ENCODE measurements around the gene SLC66A2. TPM values are rescaled to one million over a fixed set of nuclear protein-coding genes. Genes with fewer than 3 reads are reported as not detected.
"Not testable (repeated sequence)": the region's sequence is repeated elsewhere in the genome, so short reads cannot be mapped to it uniquely, and the experiment has no call there.

Gene SLC66A2
- total RNA-seq, 2 experiments from 2014 or later = 26.0 to 26.8 TPM

GRCh38 chr18:79879566-79879965 lies 71.9 kb downstream of the SLC66A2 start:
- H3K9me3 Mint-ChIP-seq = no peaks in the 10 kb centered on the region
- H3K4me1 Mint-ChIP-seq (ENCODE audit: low read depth) = no peaks in the 10 kb centered on the region
- no peaks in the 10 kb centered on the region for H3K36me3 Mint-ChIP-seq (ENCODE audit: low read depth)

DNA sequence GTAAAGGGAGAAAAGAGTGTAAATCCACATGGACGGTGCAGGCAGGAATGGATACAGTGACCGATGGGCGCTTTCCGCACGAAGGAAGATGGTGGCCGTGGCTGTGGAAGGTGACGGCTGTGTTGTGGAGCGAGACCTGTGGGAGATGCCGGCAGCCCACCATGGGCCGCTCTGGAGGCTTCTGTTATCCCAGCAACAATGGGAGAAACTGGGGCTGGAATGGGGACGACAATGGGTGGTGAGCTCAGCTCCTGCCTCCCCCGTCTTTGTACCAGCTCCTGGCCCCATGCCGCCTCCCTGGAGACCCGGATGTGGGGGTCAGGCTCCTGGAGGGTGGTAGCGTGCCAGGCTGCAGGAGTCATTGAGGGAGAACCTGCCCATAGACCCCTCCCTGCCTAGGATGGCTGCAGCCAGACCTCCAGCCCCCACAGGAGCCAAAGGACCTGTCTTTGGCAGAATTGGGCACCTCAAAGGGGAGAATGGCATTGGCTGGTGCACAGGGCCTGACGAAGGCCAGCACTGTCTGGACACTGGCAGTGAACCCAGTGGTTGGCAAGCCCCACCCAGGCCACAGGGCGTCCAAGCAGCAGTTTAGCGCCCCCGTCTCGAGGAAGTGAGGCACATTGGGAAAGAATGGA lies 72.6 kb downstream of the SLC66A2 start:
- Mint-ChIP-seq H3K27me3 (ENCODE audit: low read depth) (no peaks in the 10 kb centered on the region), H3K36me3 (ENCODE audit: low read depth) (no peaks in the 10 kb centered on the region), H3K27ac (no peak overlapping the region), H3K4me1 (ENCODE audit: low read depth) (no peaks in the 10 kb centered on the region), H3K9me3 (no peaks in the 10 kb centered on the region), H3K4me3 (no peak overlapping the region)
- CTCF ChIA-PET = no interaction called here
- intact Hi-C loops (cut with micrococcal nuclease) = no loop called here
- DNase-seq = no peak

More at GRCh38 chr18:79879566-79879965, 71.9 kb downstream of the SLC66A2 start:
- no peak for DNase-seq
- CTCF ChIA-PET = no interaction called here
- H3K4me3 Mint-ChIP-seq = no peak overlapping the region
- no peak overlapping the region for H3K27ac Mint-ChIP-seq
- intact Hi-C loops (cut with micrococcal nuclease) = no loop called here
- H3K27me3 Mint-ChIP-seq (ENCODE audit: low read depth) = no peaks in the 10 kb centered on the region

DNA sequence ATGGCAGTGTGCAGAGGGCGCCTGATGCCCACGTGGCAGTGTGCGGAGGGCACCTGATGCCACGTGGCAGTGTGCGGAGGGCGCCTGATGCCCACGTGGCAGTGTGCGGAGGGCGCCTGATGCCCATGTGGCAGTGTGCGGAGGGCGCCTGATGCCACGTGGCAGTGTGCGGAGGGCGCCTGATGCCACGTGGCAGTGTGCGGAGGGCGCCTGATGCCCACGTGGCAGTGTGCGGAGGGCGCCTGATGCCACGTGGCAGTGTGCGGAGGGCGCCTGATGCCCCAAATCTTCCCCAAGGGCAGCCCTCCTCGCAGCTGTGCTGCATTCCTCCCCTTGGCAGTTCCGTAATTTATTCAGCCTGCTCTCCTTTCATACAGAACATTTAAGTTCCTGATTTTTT lies 73.2 kb downstream of the SLC66A2 start:
- H3K27me3 Mint-ChIP-seq (ENCODE audit: low read depth); intact Hi-C loops (cut with micrococcal nuclease); CTCF ChIA-PET; H3K4me3 Mint-ChIP-seq; H3K36me3 Mint-ChIP-seq (ENCODE audit: low read depth); H3K27ac Mint-ChIP-seq; DNase-seq; H3K4me1 Mint-ChIP-seq (ENCODE audit: low read depth); H3K9me3 Mint-ChIP-seq: not testable (repeated sequence)

- Mint-ChIP-seq H3K27me3 (ENCODE audit: low read depth) (no peaks in the 10 kb centered on the region), H3K9me3 (no peaks in the 10 kb centered on the region), H3K4me1 (ENCODE audit: low read depth) (no peaks in the 10 kb centered on the region), H3K27ac (no peak overlapping the region), H3K4me3 (no peak overlapping the region), H3K36me3 (ENCODE audit: low read depth) (no peaks in the 10 kb centered on the region)
- CTCF ChIA-PET = no interaction called here
- DNase-seq = no peak
- intact Hi-C loops (cut with micrococcal nuclease) = no loop called here
Observed at GRCh38 chr18:79877163-79878091, 74.0 kb downstream of the SLC66A2 start.

DNA sequence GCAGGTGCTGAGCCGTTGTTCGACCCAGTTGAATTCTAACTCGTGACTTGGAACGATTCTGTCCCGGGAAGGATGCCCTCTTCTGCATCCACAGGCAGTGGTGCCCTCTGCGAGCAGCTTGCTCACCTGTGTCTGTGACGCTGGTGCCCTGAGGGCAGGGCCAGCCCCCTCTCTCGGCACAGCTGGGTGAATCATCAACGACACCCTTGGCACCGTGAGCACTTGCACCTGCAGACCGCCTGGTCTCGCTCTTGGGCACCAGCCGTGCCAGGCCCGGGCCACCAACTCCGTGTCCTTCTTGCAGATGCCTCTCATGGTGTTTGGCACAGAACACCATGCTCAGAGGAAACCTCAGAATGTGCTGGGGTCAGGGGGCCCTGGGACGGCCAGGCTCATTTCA lies 75.0 kb downstream of the SLC66A2 start:
- CTCF ChIA-PET = no interaction called here

GRCh38 chr18:79875931-79876461 lies 75.5 kb downstream of the SLC66A2 start:
- intact Hi-C loops (cut with micrococcal nuclease) = no loop called here
- no peaks in the 10 kb centered on the region for H3K27me3 Mint-ChIP-seq (ENCODE audit: low read depth)
- H3K27ac Mint-ChIP-seq = no peak overlapping the region
- no peak overlapping the region for H3K4me3 Mint-ChIP-seq
- CTCF ChIA-PET = no interaction called here
- DNase-seq = no peak
- no peaks in the 10 kb centered on the region for H3K4me1 Mint-ChIP-seq (ENCODE audit: low read depth)
- H3K36me3 Mint-ChIP-seq (ENCODE audit: low read depth) = no peaks in the 10 kb centered on the region
- H3K9me3 Mint-ChIP-seq = no peaks in the 10 kb centered on the region

More for the DNA sequence above, 75.0 kb downstream of the SLC66A2 start:
- H3K9me3 Mint-ChIP-seq = no peaks in the 10 kb centered on the region
- intact Hi-C loops (cut with micrococcal nuclease) = no loop called here
- no peaks in the 10 kb centered on the region for H3K36me3 Mint-ChIP-seq (ENCODE audit: low read depth)
- H3K27me3 Mint-ChIP-seq (ENCODE audit: low read depth) = no peaks in the 10 kb centered on the region
- H3K4me1 Mint-ChIP-seq (ENCODE audit: low read depth) = no peaks in the 10 kb centered on the region
- H3K4me3 Mint-ChIP-seq = no peak overlapping the region
- no peak overlapping the region for H3K27ac Mint-ChIP-seq
- DNase-seq = no peak

- no peak for DNase-seq
- no peaks in the 10 kb centered on the region for H3K4me1 Mint-ChIP-seq (ENCODE audit: low read depth)
- no peaks in the 10 kb centered on the region for H3K9me3 Mint-ChIP-seq
- no peaks in the 10 kb centered on the region for H3K36me3 Mint-ChIP-seq (ENCODE audit: low read depth)
- intact Hi-C loops (cut with micrococcal nuclease) = no loop called here
- no peak overlapping the region for H3K4me3 Mint-ChIP-seq
- no peaks in the 10 kb centered on the region for H3K27me3 Mint-ChIP-seq (ENCODE audit: low read depth)
- CTCF ChIA-PET = no interaction called here
- no peak overlapping the region for H3K27ac Mint-ChIP-seq
Observed at GRCh38 chr18:79875531-79875919, 75.9 kb downstream of the SLC66A2 start.

DNA sequence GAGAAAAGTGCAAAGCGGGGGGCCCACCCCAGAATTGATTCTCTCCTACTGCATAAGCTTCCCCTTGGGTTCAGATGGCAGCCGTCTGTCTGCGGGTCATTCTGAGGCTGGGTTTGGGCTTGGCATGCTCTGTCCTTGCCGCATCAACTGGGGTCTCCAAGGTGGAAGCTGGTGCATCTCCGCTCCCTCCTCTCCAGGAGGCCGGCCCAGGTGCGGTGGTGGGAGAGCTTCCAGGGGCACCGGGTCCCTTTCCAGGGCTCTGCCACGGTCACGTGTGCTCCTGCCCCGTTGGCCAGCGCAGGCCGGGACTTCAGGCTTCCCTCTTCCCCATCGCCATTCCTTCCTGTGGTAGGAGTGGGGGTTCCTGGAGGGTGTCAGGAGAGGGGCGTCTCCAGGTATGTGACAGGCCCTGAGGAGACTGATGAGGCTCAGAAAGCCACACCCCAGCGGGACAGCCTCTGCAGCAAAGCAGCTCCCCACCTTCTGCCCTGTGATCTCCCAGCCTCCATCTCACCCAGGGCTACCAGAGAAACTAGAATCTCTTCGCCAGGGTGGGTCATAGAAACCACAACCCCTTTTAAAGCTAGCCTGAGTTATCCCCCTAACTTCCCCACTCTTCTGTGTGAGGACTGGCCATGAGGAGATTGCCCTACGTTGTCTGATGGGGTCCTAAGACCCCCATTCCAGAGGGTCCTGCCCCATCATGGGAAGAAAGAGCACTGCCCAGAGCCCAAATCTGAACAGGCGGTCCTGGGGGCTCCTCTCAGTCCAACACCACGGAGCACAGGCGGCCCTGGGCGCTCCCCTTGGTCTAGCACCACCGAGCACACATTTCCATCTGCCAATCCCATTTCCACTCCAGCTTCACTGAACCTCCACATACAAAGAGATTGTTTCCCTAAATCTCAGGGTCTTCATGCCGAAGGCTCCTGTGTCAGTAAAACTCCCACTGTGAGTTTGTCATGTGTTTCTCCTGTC lies 76.6 kb downstream of the SLC66A2 start:
- Mint-ChIP-seq H3K9me3 (no peaks in the 10 kb centered on the region), H3K4me1 (ENCODE audit: low read depth) (no peaks in the 10 kb centered on the region), H3K4me3 (no peak overlapping the region), H3K27ac (no peak overlapping the region), H3K36me3 (ENCODE audit: low read depth) (no peaks in the 10 kb centered on the region), H3K27me3 (ENCODE audit: low read depth) (no peaks in the 10 kb centered on the region)
- CTCF ChIA-PET = no interaction called here
- intact Hi-C loops (cut with micrococcal nuclease) = no loop called here
- no peak for DNase-seq

DNA sequence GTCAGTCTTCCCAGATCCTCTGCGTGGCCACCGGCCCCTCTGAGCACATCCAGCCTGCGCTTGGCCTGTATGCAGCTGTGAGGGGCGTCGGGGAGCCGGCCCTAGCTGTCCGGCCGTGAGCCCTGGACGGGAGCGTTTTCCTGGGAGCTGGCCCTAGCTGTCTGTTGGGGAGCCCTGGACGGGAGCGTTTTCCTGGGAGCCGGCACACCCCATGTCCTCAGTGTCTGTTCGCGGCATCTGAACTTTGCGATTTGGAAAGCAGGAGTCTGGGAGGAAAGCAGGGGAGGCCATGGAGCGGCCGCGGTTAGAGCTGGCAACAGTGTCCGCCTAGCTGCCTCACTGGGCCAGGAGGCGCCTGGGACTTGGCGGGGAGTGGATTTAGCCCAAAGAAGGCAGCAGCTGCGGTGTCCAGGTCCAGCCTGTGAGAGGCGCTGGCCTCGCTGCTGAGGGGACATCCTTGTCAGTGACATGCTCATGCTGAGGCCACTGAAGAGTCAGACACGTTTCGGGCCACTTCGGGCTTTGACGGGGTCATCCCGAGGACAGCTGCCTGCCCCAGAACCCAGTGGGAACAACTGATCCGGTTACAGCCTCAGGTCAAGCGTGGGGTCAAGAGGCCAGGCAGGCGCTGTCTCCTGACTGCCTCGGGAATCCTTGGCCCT lies 77.9 kb downstream of the SLC66A2 start:
- H3K27ac Mint-ChIP-seq = no peak overlapping the region
- no peak overlapping the region for H3K4me3 Mint-ChIP-seq
- no peak for DNase-seq
- H3K9me3 Mint-ChIP-seq = no peaks in the 10 kb centered on the region
- intact Hi-C loops (cut with micrococcal nuclease) = no loop called here
- no peaks in the 10 kb centered on the region for H3K4me1 Mint-ChIP-seq (ENCODE audit: low read depth)
- H3K27me3 Mint-ChIP-seq (ENCODE audit: low read depth) = no peaks in the 10 kb centered on the region
- CTCF ChIA-PET = no interaction called here
- no peaks in the 10 kb centered on the region for H3K36me3 Mint-ChIP-seq (ENCODE audit: low read depth)

- Mint-ChIP-seq H3K36me3 (ENCODE audit: low read depth) (no peaks in the 10 kb centered on the region), H3K27me3 (ENCODE audit: low read depth) (no peaks in the 10 kb centered on the region), H3K4me1 (ENCODE audit: low read depth) (no peaks in the 10 kb centered on the region), H3K4me3 (no peak overlapping the region), H3K27ac (no peak overlapping the region), H3K9me3 (no peaks in the 10 kb centered on the region)
- intact Hi-C loops (cut with micrococcal nuclease) = no loop called here
- no peak for DNase-seq
- CTCF ChIA-PET = interaction anchor here (1.0 kb wide), 1 partner anchor 10 kb away, joined by 3 read pairs; no protein-coding TSS in a partner anchor
Observed at GRCh38 chr18:79872527-79873444, 78.7 kb downstream of the SLC66A2 start.

DNA sequence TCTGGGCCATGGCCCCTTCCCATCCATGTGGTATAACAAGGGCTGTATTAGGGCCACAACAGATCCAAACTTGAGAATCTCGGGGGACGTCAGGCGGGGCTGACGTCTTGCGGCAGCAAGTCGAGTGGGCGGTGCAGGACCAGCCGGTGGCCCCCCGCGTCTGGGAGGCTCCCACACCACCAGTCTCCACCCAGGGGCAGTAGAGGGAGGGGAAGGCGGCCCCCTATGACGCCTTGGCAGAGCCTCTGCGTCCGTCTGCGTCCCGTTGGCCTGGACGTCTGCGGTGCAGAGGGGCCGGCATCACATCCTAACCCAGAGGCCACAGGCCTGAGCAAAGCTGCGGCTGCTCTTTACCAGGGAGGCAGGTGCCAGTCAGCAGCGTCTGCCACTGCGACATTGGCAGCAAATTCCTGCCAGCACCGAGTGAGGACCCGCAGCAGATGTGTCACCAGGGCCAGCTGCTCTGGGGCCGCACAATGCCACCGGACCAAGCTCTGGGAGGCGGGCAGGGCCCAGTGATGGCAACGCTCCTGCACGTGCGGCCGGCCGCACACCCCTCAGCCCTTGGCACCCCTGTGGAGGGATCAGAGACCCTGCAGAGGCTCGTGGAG lies 79.9 kb downstream of the SLC66A2 start:
- CTCF ChIA-PET = no interaction called here
- H3K4me1 Mint-ChIP-seq (ENCODE audit: low read depth) = no peaks in the 10 kb centered on the region
- no peaks in the 10 kb centered on the region for H3K36me3 Mint-ChIP-seq (ENCODE audit: low read depth)
- H3K27ac Mint-ChIP-seq = no peak overlapping the region
- no peaks in the 10 kb centered on the region for H3K9me3 Mint-ChIP-seq
- H3K27me3 Mint-ChIP-seq (ENCODE audit: low read depth) = no peaks in the 10 kb centered on the region
- DNase-seq = no peak
- intact Hi-C loops (cut with micrococcal nuclease) = no loop called here
- H3K4me3 Mint-ChIP-seq = no peak overlapping the region

Data from activated naive CD4-positive, alpha-beta T cell treated with anti-CD3 and anti-CD28 coated beads for 36 hours (primary cell).